Uterus (tissue), 4 donors: ENCODE measurements around the gene DCP2. TPM values are rescaled to one million over a fixed set of nuclear protein-coding genes. Genes with fewer than 3 reads are reported as not detected.

ENCODE experiments used
- DNase-seq, 2 donors: peaks; one replicate each; pipeline ENCODE4 v3.0.0-alpha.2; 2019 to 2020
- H3K27ac ChIP-seq, 2 donors: fragments of 200-600 bp; sonication (generic); 1 replicate in 1 of 2; 2 replicates in 1 of 2; pipeline ENCODE4 v1.5.1; 2016 to 2018
- H3K27me3 ChIP-seq, 2 donors: fragments of 200-600 bp; sonication (generic); one replicate each; pipeline ENCODE4 v1.5.1; 2018 to 2019; ENCODE audit warnings: control low read depth in 1 of 2
- H3K36me3 ChIP-seq, 2 donors: fragments of 200-600 bp; sonication (generic); one replicate each; pipeline ENCODE4 v1.5.1; 2019; ENCODE audit warnings: control low read depth in 1 of 2
- H3K4me1 ChIP-seq, 2 donors: fragments of 200-600 bp; sonication (generic); one replicate each; pipeline ENCODE4 v1.5.1; 2018 to 2019; ENCODE audit warnings: control low read depth in 1 of 2
- H3K4me3 ChIP-seq, 2 donors: fragments of 200-600 bp; sonication (generic); 1 replicate in 1 of 2; 2 replicates in 1 of 2; pipeline ENCODE4 v1.5.1; 2018 to 2019; ENCODE audit warnings: mild to moderate bottlenecking in 1 of 2
- H3K9me3 ChIP-seq, 2 donors: fragments of 200-600 bp; sonication (generic); one replicate each; pipeline ENCODE4 v1.5.1; 2019; ENCODE audit warnings: control low read depth in 1 of 2
- CTCF ChIP-seq, 4 experiments: fragments of 200-600 bp in 2 of 4; fragments of 450-650 bp in 2 of 4; sonication (generic) in 2 of 4; IDR thresholded peaks; one replicate each; pipeline ENCODE4 v1.5.1; 2016 to 2019; ENCODE audit warnings: antibody characterized with exemption in 4 of 4, mild to moderate bottlenecking in 2 of 4, moderate library complexity in 1 of 4
- POLR2A ChIP-seq, 2 donors: fragments of 450-650 bp; IDR thresholded peaks; one replicate each; pipeline ENCODE4 v1.6.1; 2016; ENCODE audit warnings: antibody characterized with exemption in 2 of 2, mild to moderate bottlenecking in 1 of 2, moderate library complexity in 1 of 2
- intact Hi-C: fragments of 100-400 bp; cut with DNase I; formaldehyde crosslinking; loops from one replicate; pipeline ENCODE4 v1.15.1; 2023; ENCODE audit warnings: low total_unique reads
- total RNA-seq, 4 donors: library from RNA; depleted of rRNA in 3 of 4; stranded (reverse); fragments of >200 nt in 3 of 4; gene quantifications; one replicate each; pipeline versions ENCODE4 v1.1.0 to v1.2.4, GENCODE V29; 2014 to 2023
- donor health status: DM: yes; HTN: yes; CAD: no.

DCP2 gene
- total RNA-seq, 4 donors from 2014 or later = 11.2 to 124 (median 27.6) TPM

- Histone ChIP-seq H3K4me1 (no peaks in the 10 kb centered on the region), H3K9me3 (no peaks in the 10 kb centered on the region), H3K27me3 (no peaks in the 10 kb centered on the region), H3K27ac (no peak overlapping the region), H3K4me3 (no peak overlapping the region), H3K36me3 (no peaks in the 10 kb centered on the region)
- intact Hi-C loops = no loop called here
- TF ChIP-seq CTCF (IDR thresholded peaks at IDR 0.05) (no peak), POLR2A (IDR thresholded peaks at IDR 0.05) (no peak)
- DNase-seq = no peak
Observed at GRCh38 chr5:113067635-113068344, 91.2 kb downstream of the DCP2 start.

- TF ChIP-seq CTCF (IDR thresholded peaks at IDR 0.05) (no peak), POLR2A (IDR thresholded peaks at IDR 0.05) (no peak)
- Histone ChIP-seq H3K4me1 (no peaks in the 10 kb centered on the region), H3K27ac (no peak overlapping the region), H3K36me3 (no peaks in the 10 kb centered on the region), H3K4me3 (no peak overlapping the region), H3K27me3 (no peaks in the 10 kb centered on the region), H3K9me3 (no peaks in the 10 kb centered on the region)
- DNase-seq = no peak
- intact Hi-C loops = no loop called here
Observed at GRCh38 chr5:113068559-113068958, 92.0 kb downstream of the DCP2 start.

Other genes starting within 250 kb of the DCP2 start
- gene APC, start 238.9 kb upstream of the DCP2 start, total RNA-seq = 100 to 1,000 TPM in 2 of 4 donors, 10 to 100 TPM in 2; 45.4 to 132 (median 91.7) TPM
- 100 to 1,000 TPM in 1 of 4 donors, 10 to 100 TPM in 3; 37.1 to 154 (median 49.7) TPM for gene SRP19, start 115.5 kb upstream of the DCP2 start, total RNA-seq
- 10 to 100 TPM; 35.6 to 77.1 (median 56.2) TPM for gene REEP5, start 54.6 kb upstream of the DCP2 start, total RNA-seq